Progenitor cell of endocrine pancreas (in vitro differentiated cells): Measurements from ENCODE around the gene TP53TG3F. TPM values are rescaled to one million over a fixed set of nuclear protein-coding genes. Genes with fewer than 3 reads are reported as not detected.
"Not testable (repeated sequence)": the region's sequence is repeated elsewhere in the genome, so short reads cannot be mapped to it uniquely, and the experiment has no call there.

Experiments
- DNase-seq: peaks from one replicate; pipeline ENCODE4 v3.0.0; 2021; ENCODE audit warnings: low spot score; ENCODE audit not compliant: unreplicated experiment
- H3K27ac Mint-ChIP-seq: 2 replicates; pipeline ENCODE4 v1.8.0; 2021; ENCODE audit warnings: mild to moderate bottlenecking, moderate library complexity, mixed read lengths
- H3K27me3 Mint-ChIP-seq: 2 replicates; pipeline ENCODE4 v1.8.0; 2021; ENCODE audit warnings: mixed read lengths
- H3K36me3 Mint-ChIP-seq: 2 replicates; pipeline ENCODE4 v1.8.0; 2022; ENCODE audit warnings: mixed read lengths; ENCODE audit not compliant: insufficient read depth
- H3K4me1 Mint-ChIP-seq: 2 replicates; pipeline ENCODE4 v1.8.0; 2021; ENCODE audit warnings: low read depth, mixed read lengths
- H3K4me3 Mint-ChIP-seq: 2 replicates; pipeline ENCODE4 v1.8.0; 2021; ENCODE audit warnings: low read depth, mild to moderate bottlenecking, moderate library complexity, mixed read lengths
- H3K9me3 Mint-ChIP-seq: 2 replicates; pipeline ENCODE4 v1.8.0; 2021; ENCODE audit warnings: low read depth, mixed read lengths
- long read RNA-seq: library from polyadenylated mRNA; unstranded; transcript quantifications from one replicate; pipeline ENCODE4 v2.0.0, GENCODE V29; 2020
- total RNA-seq: library from RNA; stranded (reverse); gene quantifications from 2 replicates; pipeline ENCODE4 v1.2.1, GENCODE V29; 2021

TP53TG3F gene
- not detected in 2 replicates for total RNA-seq
- long read RNA-seq = 0 reads

- H3K36me3 Mint-ChIP-seq, H3K4me1 Mint-ChIP-seq, DNase-seq, H3K9me3 Mint-ChIP-seq, H3K27me3 Mint-ChIP-seq, H3K27ac Mint-ChIP-seq, H3K4me3 Mint-ChIP-seq: not testable (repeated sequence)
Observed at GRCh38 chr16:33459312-33459711, at the start of gene TP53TG3F. TSS of gene TP53TG3F (plus strand) at chr16:33459612. CDS start at chr16:33459680, 68 bp downstream.

- not testable (repeated sequence) for H3K4me3 Mint-ChIP-seq, DNase-seq, H3K4me1 Mint-ChIP-seq, H3K36me3 Mint-ChIP-seq, H3K27me3 Mint-ChIP-seq, H3K27ac Mint-ChIP-seq, H3K9me3 Mint-ChIP-seq
Observed at GRCh38 chr16:33491611-33492010, 32.2 kb downstream of the TP53TG3F start.

GRCh38 chr16:33507231-33507630, 47.8 kb downstream of the TP53TG3F start:
- DNase-seq, H3K36me3 Mint-ChIP-seq, H3K27ac Mint-ChIP-seq, H3K27me3 Mint-ChIP-seq, H3K9me3 Mint-ChIP-seq, H3K4me3 Mint-ChIP-seq, H3K4me1 Mint-ChIP-seq: not testable (repeated sequence)

GRCh38 chr16:33509070-33509469, 49.7 kb downstream of the TP53TG3F start:
- H3K27me3 Mint-ChIP-seq, H3K4me1 Mint-ChIP-seq, H3K9me3 Mint-ChIP-seq, DNase-seq, H3K36me3 Mint-ChIP-seq, H3K4me3 Mint-ChIP-seq, H3K27ac Mint-ChIP-seq: not testable (repeated sequence)

- H3K27ac Mint-ChIP-seq, H3K27me3 Mint-ChIP-seq, H3K4me1 Mint-ChIP-seq, H3K4me3 Mint-ChIP-seq, DNase-seq, H3K36me3 Mint-ChIP-seq, H3K9me3 Mint-ChIP-seq: not testable (repeated sequence)
Observed at GRCh38 chr16:33509906-33510305, 50.5 kb downstream of the TP53TG3F start.

Other genes with a start within 250 kb of the TP53TG3F start
- not detected in 2 replicates for gene TP53TG3E, start 155.3 kb upstream of the TP53TG3F start, total RNA-seq
- gene TP53TG3B, start 98.8 kb upstream of the TP53TG3F start, total RNA-seq = not detected in 2 replicates